Measurements from ENCODE around the gene BCAS3.

The BCAS3 gene

DNA sequence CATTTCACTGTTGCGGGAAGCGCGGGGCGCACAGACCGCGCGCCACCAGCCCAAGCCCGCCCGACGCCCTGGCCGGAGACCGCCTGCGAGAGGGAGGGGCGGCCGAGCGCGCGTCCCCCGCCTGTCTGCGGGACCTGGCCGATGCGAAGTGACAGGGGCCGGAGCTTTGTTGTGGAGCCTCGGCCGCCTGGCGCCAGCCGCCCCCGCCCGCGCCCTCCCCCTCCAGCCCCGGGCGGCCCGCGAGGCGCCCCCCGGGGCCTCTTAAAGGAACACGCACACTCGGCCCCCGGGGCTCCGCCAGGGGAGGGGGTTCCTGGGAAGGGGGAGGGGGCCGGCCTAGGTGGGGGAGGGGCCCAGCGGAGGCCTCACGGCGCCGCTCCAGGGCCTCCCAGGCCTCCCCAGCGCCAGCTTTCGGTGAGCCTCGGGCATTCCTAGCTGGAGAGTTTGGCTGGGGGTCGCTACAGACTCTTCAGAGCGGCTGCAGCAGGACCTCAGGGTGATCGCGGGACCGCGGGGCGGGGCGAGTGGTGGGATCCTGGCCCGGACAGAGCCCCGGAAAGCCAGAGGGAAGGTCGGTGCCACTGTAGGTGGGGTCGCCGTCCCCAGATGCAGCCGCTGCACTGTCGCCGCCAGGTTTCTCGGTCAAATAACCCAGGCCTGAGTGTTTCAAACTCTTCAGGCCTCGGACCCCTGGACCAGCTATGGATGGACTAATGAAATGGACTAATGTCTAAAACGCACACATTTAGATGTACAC lies 719.6 kb downstream of the BCAS3 start:
- DNase-seq (ENCODE audit: low read depth) = no peak

- no peak for DNase-seq (ENCODE audit: low read depth)
These were observed 721.1 kb downstream of the BCAS3 start for GRCh38 chr17:61398721-61399130.

GRCh38 chr17:61399131-61400065 lies 721.7 kb downstream of the BCAS3 start, which contains the start of gene TBX2:
Gene TBX2, plus strand, starts transcription at chr17:61399843. Its CDS starts 334 bp downstream, at chr17:61400177.
- no peak for DNase-seq (ENCODE audit: low read depth)

DNA sequence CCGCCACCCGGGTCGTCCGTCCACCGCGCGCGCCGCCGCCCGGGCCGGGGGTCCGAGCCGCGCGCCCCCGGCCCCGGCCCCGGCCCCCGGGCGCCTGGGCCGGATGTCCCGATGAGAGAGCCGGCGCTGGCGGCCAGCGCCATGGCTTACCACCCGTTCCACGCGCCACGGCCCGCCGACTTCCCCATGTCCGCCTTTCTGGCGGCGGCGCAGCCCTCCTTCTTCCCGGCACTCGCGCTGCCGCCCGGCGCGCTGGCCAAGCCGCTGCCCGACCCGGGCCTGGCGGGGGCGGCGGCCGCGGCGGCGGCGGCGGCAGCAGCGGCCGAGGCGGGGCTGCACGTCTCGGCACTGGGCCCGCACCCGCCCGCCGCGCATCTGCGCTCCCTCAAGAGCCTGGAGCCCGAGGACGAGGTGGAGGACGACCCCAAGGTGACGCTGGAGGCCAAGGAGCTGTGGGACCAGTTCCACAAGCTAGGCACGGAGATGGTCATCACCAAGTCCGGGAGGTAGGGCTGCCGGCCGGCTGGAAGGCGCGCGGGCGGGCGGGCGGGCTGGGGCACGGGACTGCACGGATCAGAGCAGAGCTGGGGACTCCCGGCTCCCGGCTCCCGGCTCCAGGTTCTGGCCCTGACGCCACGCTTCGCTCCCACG lies 722.5 kb downstream of the BCAS3 start:
- DNase-seq (ENCODE audit: low read depth) = no peak

DNA sequence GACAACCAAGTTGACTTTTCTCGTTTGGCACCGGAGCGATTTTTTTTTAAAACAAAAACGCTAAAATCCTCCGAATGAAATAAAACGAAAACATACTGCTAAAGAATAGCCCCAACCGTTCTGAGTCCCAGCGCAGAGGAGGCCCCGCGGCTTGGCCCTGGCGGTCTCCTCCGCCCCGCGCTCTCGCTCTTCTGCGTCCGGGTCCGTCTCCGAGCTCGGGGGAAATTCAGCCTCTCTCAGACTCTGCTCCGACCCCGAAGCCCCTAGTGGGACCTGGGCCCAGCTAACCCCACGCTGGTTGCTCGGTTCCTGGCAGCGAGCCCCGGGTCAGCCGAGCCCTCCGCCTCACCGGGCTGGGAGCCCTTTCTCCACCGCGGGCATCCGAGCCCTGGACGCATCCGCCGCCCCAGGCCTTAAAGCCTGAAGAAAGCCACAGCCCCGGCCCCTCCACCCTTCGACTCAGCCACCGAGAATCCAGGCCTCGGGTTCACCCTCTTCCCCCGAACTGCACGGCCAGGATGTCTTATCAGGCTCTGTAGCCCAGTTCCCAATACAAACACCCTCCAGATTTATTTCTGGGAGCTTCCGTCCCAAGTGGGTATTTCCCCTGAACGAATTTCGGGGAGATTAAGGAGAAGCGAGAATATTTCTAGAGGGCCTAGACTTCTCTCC lies 723.2 kb downstream of the BCAS3 start:
- no peak for DNase-seq (ENCODE audit: low read depth)

DNA sequence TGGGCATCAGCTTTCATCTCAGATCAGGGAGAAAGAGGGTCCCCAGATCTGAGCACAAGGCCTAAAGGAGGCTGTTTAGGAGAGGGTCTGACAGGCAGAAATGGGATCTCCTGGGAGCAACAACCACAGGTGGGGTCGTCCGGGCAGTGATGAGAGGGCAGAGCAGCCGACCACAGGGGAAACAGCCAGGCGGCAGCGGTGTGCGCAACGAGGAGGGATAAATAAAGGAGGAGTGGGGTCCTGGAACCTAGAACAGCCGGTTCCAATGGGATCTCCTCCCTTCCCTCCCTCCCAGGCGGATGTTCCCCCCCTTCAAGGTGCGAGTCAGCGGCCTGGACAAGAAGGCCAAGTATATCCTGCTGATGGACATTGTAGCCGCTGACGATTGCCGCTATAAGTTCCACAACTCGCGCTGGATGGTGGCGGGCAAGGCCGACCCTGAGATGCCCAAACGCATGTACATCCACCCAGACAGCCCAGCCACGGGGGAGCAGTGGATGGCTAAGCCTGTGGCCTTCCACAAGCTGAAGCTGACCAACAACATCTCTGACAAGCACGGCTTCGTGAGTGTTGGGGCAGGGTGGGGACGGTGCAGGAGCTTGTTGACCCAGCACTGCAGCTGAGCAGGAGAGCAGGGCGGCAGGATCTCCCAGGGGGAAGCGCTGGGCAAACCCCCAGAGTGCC lies 723.9 kb downstream of the BCAS3 start:
- no peak for DNase-seq (ENCODE audit: low read depth)

DNA sequence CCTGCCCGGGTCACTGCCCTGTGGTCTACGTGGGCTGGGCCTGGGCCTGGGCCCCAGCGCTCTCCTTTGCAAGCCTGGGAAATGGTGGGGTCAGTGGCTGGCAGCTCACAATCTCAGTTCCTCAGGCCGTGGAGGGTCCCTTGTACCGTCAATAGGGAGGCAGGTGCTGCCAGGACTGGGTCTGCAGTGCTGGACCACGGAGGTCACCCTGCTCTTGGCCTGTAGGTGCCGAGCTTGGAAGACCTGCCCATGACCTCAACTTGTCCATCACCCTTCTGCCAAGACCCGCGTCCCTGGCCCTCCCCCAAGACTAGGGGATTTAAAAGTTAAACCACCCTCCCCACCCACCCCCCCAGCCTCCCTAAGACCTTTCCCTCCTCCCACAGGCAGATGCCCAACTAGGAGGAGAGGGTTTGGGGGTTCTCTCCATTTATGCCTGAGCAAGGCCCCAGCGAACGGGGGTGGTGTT lies 724.5 kb downstream of the BCAS3 start:
- no peak for DNase-seq (ENCODE audit: low read depth)

- DNase-seq (ENCODE audit: low read depth) = no peak
These were observed 725.5 kb downstream of the BCAS3 start for GRCh38 chr17:61402978-61403800.

- DNase-seq (ENCODE audit: low read depth) = no peak
These were observed 726.4 kb downstream of the BCAS3 start for GRCh38 chr17:61403801-61404662.

- no peak for DNase-seq (ENCODE audit: low read depth)
These were observed 726.9 kb downstream of the BCAS3 start for GRCh38 chr17:61404663-61404912.

GRCh38 chr17:61404913-61405685 lies 727.4 kb downstream of the BCAS3 start:
- no peak for DNase-seq (ENCODE audit: low read depth)

- DNase-seq (ENCODE audit: low read depth) = no peak
These were observed 728.3 kb downstream of the BCAS3 start for GRCh38 chr17:61405686-61406536.

DNA sequence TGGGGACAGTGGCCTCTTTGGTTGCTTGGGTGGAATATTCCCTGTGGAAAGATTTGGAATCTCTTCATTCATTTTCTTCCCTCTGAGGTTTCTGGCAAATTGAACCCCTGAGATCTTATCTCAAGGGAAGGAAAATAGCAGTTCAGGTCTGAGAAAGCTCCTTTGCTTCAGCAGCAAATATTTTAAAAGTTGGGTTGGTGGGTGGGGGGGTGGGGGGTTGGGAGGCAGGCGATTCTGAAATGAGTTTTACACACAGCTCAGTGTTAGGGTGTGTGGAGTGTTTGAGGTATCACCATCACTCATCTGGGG lies 728.8 kb downstream of the BCAS3 start:
- DNase-seq (ENCODE audit: low read depth) = no peak

DNA sequence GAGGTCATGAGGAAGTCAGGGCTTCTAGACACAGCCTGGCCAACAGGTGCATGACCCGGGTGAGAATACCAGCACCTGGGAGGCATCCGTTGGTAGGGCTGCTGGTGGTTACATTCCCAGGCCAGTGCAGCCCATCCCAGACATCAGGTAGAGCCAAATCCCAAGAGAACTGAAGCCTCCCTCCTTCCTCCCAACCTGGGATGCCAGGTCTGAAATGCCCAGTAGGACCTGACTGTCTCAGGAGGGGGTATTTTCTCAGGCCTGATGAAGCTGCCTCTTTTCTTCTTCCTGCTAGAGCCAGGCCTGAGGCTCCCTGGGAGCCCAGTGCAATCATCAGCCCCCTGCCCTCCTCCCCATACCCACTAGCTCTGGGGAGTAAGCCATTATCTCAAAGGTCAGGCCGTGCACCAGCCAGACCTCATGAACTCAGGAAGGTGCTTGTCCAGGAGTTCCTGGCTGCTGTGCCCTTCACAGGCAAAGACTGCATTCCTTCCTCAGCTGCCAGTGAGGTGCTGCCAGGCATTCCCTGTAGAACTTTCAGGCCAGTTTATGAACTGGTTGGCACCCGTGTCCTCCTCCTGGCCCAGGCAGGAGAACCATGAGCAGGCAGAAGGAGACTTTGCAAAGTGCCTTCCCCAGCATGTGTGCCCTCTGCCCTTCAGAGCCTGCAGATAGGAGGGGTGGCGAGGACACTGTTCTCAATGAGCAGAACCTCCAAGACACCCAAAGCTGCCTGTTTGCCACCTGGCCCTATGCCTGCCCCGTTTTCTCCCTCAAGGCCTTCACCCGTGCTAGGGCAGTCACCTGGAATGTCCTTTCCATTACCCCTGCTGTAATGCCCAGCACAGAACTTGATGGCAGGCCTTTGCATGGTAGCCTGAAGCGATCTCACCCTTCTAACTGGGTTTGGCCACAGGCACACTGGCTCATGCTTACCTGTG lies 729.6 kb downstream of the BCAS3 start:
- no peak for DNase-seq (ENCODE audit: low read depth)

- no peak for DNase-seq (ENCODE audit: low read depth)
These were observed 730.7 kb downstream of the BCAS3 start for GRCh38 chr17:61408151-61409041.
